Activated CD4-positive, alpha-beta memory T cell treated with anti-CD3 and anti-CD28 coated beads for 36 hours (primary cell): ENCODE measurements around the gene CD2AP. TPM values are rescaled to one million over a fixed set of nuclear protein-coding genes. Genes with fewer than 3 reads are reported as not detected.
"Not testable (repeated sequence)": the region's sequence is repeated elsewhere in the genome, so short reads cannot be mapped to it uniquely, and the experiment has no call there.

Source experiments
- CTCF ChIA-PET: fragments of 350-600 bp; sonication (Branson Sonifier 250); formaldehyde crosslinking; loops from one replicate; lab custom pipeline; 2021; ENCODE audit warnings: antibody characterized with exemption, inconsistent platforms; lab: Charles Lee
- POLR2A ChIA-PET: fragments of 350-600 bp; sonication (Branson Sonifier 250); formaldehyde crosslinking; loops from one replicate; lab custom pipeline; 2021; ENCODE audit warnings: antibody characterized with exemption; lab: Charles Lee
- DNase-seq: peaks from one replicate; pipeline ENCODE4 v3.0.0-alpha.2; 2020
- H3K27ac Mint-ChIP-seq: one replicate; pipeline ENCODE4 v1.8.0; 2021; ENCODE audit warnings: mixed read lengths
- H3K27me3 Mint-ChIP-seq: one replicate; pipeline ENCODE4 v1.8.0; 2021; ENCODE audit warnings: mixed read lengths
- H3K36me3 Mint-ChIP-seq: one replicate; pipeline ENCODE4 v1.8.0; 2021; ENCODE audit warnings: mixed read lengths
- H3K4me1 Mint-ChIP-seq: one replicate; pipeline ENCODE4 v1.8.0; 2021; ENCODE audit warnings: low read depth, mixed read lengths
- H3K4me3 Mint-ChIP-seq: one replicate; pipeline ENCODE4 v1.8.0; 2021; ENCODE audit warnings: mild to moderate bottlenecking, mixed read lengths
- H3K9me3 Mint-ChIP-seq: one replicate; pipeline ENCODE4 v1.8.0; 2021; ENCODE audit warnings: mixed read lengths
- intact Hi-C: fragments of 100-400 bp; cut with micrococcal nuclease; formaldehyde crosslinking; loops from one replicate; pipeline ENCODE4 v1.15.1; 2023
- total RNA-seq, 2 experiments: library from RNA; stranded (reverse); gene quantifications; one replicate each; pipeline ENCODE4 v1.2.3, GENCODE V29; 2021

The CD2AP gene
- total RNA-seq, 2 experiments from 2014 or later = 22.6 to 23.6 TPM

GRCh38 chr6:47553243-47553642 lies 75.7 kb downstream of the CD2AP start:
- POLR2A ChIA-PET, intact Hi-C loops, H3K4me1 Mint-ChIP-seq, DNase-seq, H3K27me3 Mint-ChIP-seq, H3K9me3 Mint-ChIP-seq, H3K4me3 Mint-ChIP-seq, H3K27ac Mint-ChIP-seq: not testable (repeated sequence)
- CTCF ChIA-PET = interaction anchor here (0.8 kb wide), 1 partner anchor 138 kb away, joined by 3 read pairs; no protein-coding TSS in a partner anchor
- peaks cover 37% of the 10 kb centered on the region for H3K36me3 Mint-ChIP-seq

- H3K27ac Mint-ChIP-seq, H3K27me3 Mint-ChIP-seq, CTCF ChIA-PET, DNase-seq, intact Hi-C loops, H3K4me1 Mint-ChIP-seq, H3K9me3 Mint-ChIP-seq, H3K4me3 Mint-ChIP-seq: not testable (repeated sequence)
- POLR2A ChIA-PET = interaction anchor here (0.7 kb wide), 1 partner anchor 19 kb away, joined by 4 read pairs; no protein-coding TSS in a partner anchor
- peaks cover 36% of the 10 kb centered on the region for H3K36me3 Mint-ChIP-seq
Measured at GRCh38 chr6:47556459-47556858, 78.9 kb downstream of the CD2AP start.

- Mint-ChIP-seq H3K27me3 (no peaks in the 10 kb centered on the region), H3K4me3 (no peak overlapping the region), H3K36me3 (peaks cover 25% of the 10 kb centered on the region), H3K27ac (no peak overlapping the region), H3K9me3 (peaks cover 4% of the 10 kb centered on the region), H3K4me1 (peaks cover 6% of the 10 kb centered on the region)
- ChIA-PET POLR2A (no interaction called here), CTCF (interaction anchor here (1.0 kb wide), 1 partner anchor 148 kb away, joined by 3 read pairs; no protein-coding TSS in a partner anchor)
- no peak for DNase-seq
- intact Hi-C loops = no loop called here
Measured at GRCh38 chr6:47563162-47563561, 85.6 kb downstream of the CD2AP start.

- H3K36me3 Mint-ChIP-seq = peaks cover 13% of the 10 kb centered on the region
- H3K4me1 Mint-ChIP-seq, H3K27me3 Mint-ChIP-seq, H3K27ac Mint-ChIP-seq, H3K4me3 Mint-ChIP-seq, intact Hi-C loops, DNase-seq, H3K9me3 Mint-ChIP-seq, CTCF ChIA-PET, POLR2A ChIA-PET: not testable (repeated sequence)
Measured at GRCh38 chr6:47566602-47567001, 89.0 kb downstream of the CD2AP start.

GRCh38 chr6:47567586-47567985 lies 90.0 kb downstream of the CD2AP start:
- Mint-ChIP-seq H3K4me1 (peaks cover 2% of the 10 kb centered on the region), H3K27ac (no peak overlapping the region), H3K36me3 (peaks cover 13% of the 10 kb centered on the region), H3K4me3 (no peak overlapping the region), H3K9me3 (peaks cover 4% of the 10 kb centered on the region), H3K27me3 (no peaks in the 10 kb centered on the region)
- ChIA-PET CTCF (no interaction called here), POLR2A (no interaction called here)
- intact Hi-C loops = no loop called here
- no peak for DNase-seq

GRCh38 chr6:47571488-47571887 lies 93.9 kb downstream of the CD2AP start:
- no peak overlapping the region for H3K4me3 Mint-ChIP-seq
- no peaks in the 10 kb centered on the region for H3K27me3 Mint-ChIP-seq
- no peak for DNase-seq
- POLR2A ChIA-PET = no interaction called here
- no peaks in the 10 kb centered on the region for H3K4me1 Mint-ChIP-seq
- peaks cover 4% of the 10 kb centered on the region for H3K36me3 Mint-ChIP-seq
- intact Hi-C loops = no loop called here
- no peak overlapping the region for H3K27ac Mint-ChIP-seq
- CTCF ChIA-PET = no interaction called here
- H3K9me3 Mint-ChIP-seq = peaks cover 2% of the 10 kb centered on the region

GRCh38 chr6:47573109-47573508 lies 95.5 kb downstream of the CD2AP start:
- Mint-ChIP-seq H3K4me1 (no peaks in the 10 kb centered on the region), H3K36me3 (peaks cover 2% of the 10 kb centered on the region), H3K9me3 (no peaks in the 10 kb centered on the region), H3K27ac (no peak overlapping the region), H3K27me3 (no peaks in the 10 kb centered on the region), H3K4me3 (no peak overlapping the region)
- intact Hi-C loops = no loop called here
- CTCF ChIA-PET = no interaction called here
- POLR2A ChIA-PET = no interaction called here
- no peak for DNase-seq

- no peak overlapping the region for H3K4me3 Mint-ChIP-seq
- H3K27ac Mint-ChIP-seq = no peak overlapping the region
- no peaks in the 10 kb centered on the region for H3K4me1 Mint-ChIP-seq
- ChIA-PET POLR2A (no interaction called here), CTCF (no interaction called here)
- intact Hi-C loops = no loop called here
- no peaks in the 10 kb centered on the region for H3K9me3 Mint-ChIP-seq
- H3K27me3 Mint-ChIP-seq = no peaks in the 10 kb centered on the region
- H3K36me3 Mint-ChIP-seq = peaks cover 8% of the 10 kb centered on the region
- DNase-seq = no peak
Measured at GRCh38 chr6:47574789-47575188, 97.2 kb downstream of the CD2AP start.

GRCh38 chr6:47579040-47579439 lies 101.5 kb downstream of the CD2AP start:
- intact Hi-C loops = no loop called here
- POLR2A ChIA-PET = no interaction called here
- H3K36me3 Mint-ChIP-seq = peaks cover 26% of the 10 kb centered on the region

GRCh38 chr6:47581591-47581990 lies 104.0 kb downstream of the CD2AP start:
- Mint-ChIP-seq H3K36me3 (peaks cover 36% of the 10 kb centered on the region), H3K4me1 (no peaks in the 10 kb centered on the region), H3K9me3 (no peaks in the 10 kb centered on the region), H3K27ac (no peak overlapping the region), H3K4me3 (no peak overlapping the region), H3K27me3 (no peaks in the 10 kb centered on the region)
- ChIA-PET CTCF (interaction anchor here (0.7 kb wide), 1 partner anchor 50 kb away, joined by 4 read pairs; no protein-coding TSS in a partner anchor), POLR2A (no interaction called here)
- intact Hi-C loops = no loop called here
- DNase-seq = no peak

More at GRCh38 chr6:47579040-47579439, 101.5 kb downstream of the CD2AP start:
- H3K4me3 Mint-ChIP-seq = no peak overlapping the region
- H3K27me3 Mint-ChIP-seq = no peaks in the 10 kb centered on the region
- no peak overlapping the region for H3K27ac Mint-ChIP-seq
- CTCF ChIA-PET = no interaction called here
- H3K4me1 Mint-ChIP-seq = no peaks in the 10 kb centered on the region
- no peak for DNase-seq
- no peaks in the 10 kb centered on the region for H3K9me3 Mint-ChIP-seq

- no peak for DNase-seq
- Mint-ChIP-seq H3K27me3 (no peaks in the 10 kb centered on the region), H3K27ac (no peak overlapping the region), H3K9me3 (no peaks in the 10 kb centered on the region), H3K36me3 (peaks cover 59% of the 10 kb centered on the region), H3K4me1 (no peaks in the 10 kb centered on the region), H3K4me3 (no peak overlapping the region)
- ChIA-PET CTCF (no interaction called here), POLR2A (no interaction called here)
- intact Hi-C loops = no loop called here
Measured at GRCh38 chr6:47587493-47587892, 109.9 kb downstream of the CD2AP start.

GRCh38 chr6:47592131-47592840 lies 114.7 kb downstream of the CD2AP start:
- POLR2A ChIA-PET = no interaction called here
- no peak overlapping the region for H3K4me3 Mint-ChIP-seq
- H3K4me1 Mint-ChIP-seq = peaks cover under 1% of the 10 kb centered on the region
- DNase-seq = no peak
- no peaks in the 10 kb centered on the region for H3K9me3 Mint-ChIP-seq
- CTCF ChIA-PET = no interaction called here
- intact Hi-C loops = no loop called here
- H3K27ac Mint-ChIP-seq = no peak overlapping the region
- H3K36me3 Mint-ChIP-seq = peaks cover 51% of the 10 kb centered on the region
- no peaks in the 10 kb centered on the region for H3K27me3 Mint-ChIP-seq

GRCh38 chr6:47593979-47594378 lies 116.4 kb downstream of the CD2AP start:
- no peak for DNase-seq
- no peak overlapping the region for H3K27ac Mint-ChIP-seq
- H3K4me1 Mint-ChIP-seq = peaks cover 3% of the 10 kb centered on the region
- intact Hi-C loops = no loop called here
- CTCF ChIA-PET = no interaction called here
- H3K9me3 Mint-ChIP-seq = no peaks in the 10 kb centered on the region
- POLR2A ChIA-PET = no interaction called here
- H3K36me3 Mint-ChIP-seq = peaks cover 49% of the 10 kb centered on the region
- no peaks in the 10 kb centered on the region for H3K27me3 Mint-ChIP-seq
- H3K4me3 Mint-ChIP-seq = no peak overlapping the region
